ENCODE results near the gene PPP4R3A.

DNA sequence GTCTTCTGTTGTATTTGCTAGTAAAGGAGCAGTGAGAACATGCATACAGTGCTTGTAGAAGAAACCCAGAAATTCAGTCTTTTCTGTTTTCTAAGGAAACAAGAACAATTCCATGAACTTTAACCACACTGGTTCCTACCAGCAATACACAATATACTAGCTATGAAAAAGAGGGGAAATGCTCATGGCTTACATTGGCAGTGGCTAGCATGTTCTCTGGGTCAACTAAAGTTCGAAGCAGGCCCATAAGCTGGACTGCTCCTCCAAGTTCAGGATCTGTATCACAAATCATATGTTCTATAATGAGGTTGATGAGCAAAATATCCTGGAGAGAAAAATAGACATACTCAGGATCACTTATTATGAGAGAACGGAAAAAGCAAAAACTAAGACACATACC, 37.1 kb downstream of the PPP4R3A start:
- no peak for TF ChIP-seq POLR2AphosphoS5 (IDR thresholded peaks at IDR 0.05)
- TF ChIP-seq, protein P1, sequence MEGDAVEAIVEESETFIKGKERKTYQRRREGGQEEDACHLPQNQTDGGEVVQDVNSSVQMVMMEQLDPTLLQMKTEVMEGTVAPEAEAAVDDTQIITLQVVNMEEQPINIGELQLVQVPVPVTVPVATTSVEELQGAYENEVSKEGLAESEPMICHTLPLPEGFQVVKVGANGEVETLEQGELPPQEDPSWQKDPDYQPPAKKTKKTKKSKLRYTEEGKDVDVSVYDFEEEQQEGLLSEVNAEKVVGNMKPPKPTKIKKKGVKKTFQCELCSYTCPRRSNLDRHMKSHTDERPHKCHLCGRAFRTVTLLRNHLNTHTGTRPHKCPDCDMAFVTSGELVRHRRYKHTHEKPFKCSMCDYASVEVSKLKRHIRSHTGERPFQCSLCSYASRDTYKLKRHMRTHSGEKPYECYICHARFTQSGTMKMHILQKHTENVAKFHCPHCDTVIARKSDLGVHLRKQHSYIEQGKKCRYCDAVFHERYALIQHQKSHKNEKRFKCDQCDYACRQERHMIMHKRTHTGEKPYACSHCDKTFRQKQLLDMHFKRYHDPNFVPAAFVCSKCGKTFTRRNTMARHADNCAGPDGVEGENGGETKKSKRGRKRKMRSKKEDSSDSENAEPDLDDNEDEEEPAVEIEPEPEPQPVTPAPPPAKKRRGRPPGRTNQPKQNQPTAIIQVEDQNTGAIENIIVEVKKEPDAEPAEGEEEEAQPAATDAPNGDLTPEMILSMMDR (IDR thresholded peaks at IDR 0.05): no peak
- no peak for TF ChIP-seq EP300 (IDR thresholded peaks at IDR 0.05)
